HG02678 (cell line): ENCODE data around the gene PRR5.

Experiments used
- ATAC-seq: cut with Tn5 transposase; IDR thresholded peaks from one replicate; pipeline ENCODE4 v1.9.1; 2021; ENCODE audit warnings: mild to moderate bottlenecking, moderate library complexity; ENCODE audit not compliant: unreplicated experiment

PRR5 gene

GRCh38 chr22:44691796-44692661, 10.0 kb upstream of the PRR5 start:
- ATAC-seq, result no peak

DNA sequence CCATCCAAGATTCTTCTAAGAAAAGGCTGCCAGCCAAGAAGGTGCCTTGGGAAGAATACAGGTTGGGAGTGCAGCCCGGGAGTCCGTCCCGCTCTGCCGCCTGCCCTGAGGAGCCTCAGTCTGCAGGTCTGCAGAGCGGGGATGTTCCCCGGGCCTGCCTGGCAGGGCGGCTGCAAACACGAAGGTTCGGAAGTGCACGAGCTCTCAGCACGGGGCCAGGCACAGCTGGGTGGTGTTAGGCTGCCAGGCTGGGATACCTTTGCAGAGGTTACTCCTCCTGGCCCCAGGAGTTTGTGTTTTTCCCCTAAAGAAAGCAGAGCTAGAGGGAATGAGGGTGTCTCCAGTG, 9.4 kb upstream of the PRR5 start:
- no peak for ATAC-seq

DNA sequence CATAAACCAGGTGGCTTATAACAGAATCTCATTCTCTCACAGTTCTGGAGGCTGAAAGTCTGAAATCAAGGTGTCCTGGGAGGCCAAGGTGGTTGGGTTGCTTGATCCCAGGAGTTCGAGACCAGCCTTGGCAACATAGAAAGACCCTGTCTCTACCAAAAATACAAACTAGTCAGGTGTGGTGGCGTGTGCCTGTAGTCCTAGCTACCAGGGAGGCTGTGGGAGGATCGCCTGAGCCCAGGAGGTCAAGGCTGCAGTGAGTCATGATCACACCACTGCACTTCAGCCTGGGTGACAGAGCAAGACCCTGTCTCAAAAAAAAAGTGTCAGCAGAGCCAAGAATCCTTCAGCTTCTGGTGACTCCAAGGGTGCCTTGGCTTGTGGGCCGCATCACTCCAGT, 8.9 kb upstream of the PRR5 start:
- ATAC-seq, result no peak

GRCh38 chr22:44693756-44694155, 8.2 kb upstream of the PRR5 start:
- no peak for ATAC-seq

DNA sequence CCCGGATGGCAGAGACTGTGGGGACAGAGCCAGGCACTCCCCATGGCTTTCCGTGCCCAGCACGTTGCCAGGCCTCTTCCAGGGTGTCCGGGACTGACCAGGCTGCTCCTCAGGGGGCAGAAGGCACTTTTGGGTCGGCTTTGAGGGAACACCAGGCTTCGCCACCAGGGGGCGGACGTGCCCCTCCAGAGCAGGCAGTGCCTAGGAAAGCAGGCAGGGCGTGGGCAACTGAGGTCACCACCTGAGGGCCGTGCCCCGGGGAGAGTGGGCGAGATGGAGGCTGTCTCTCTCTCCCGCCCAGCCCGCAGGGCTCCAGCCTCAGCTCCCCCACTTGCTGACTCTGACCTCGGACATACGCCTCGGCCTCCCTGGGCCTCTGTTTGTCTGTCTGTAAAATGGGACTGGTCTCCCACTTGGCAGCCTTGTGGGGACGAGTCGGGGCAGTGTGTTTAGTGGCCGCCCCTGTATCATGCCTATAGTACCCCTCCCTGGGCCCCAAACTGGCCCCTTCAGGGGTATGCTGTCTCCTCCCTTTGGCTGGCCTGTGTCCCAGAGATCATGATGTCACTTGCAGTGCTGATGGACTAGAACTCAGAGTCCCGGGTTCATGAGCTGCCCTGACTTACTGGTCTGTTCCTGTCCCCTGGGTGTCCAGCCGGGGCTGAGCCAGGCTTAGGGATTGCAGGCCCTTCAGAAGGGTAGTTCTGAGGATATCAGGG, 4.4 kb upstream of the PRR5 start:
- ATAC-seq, result no peak

DNA sequence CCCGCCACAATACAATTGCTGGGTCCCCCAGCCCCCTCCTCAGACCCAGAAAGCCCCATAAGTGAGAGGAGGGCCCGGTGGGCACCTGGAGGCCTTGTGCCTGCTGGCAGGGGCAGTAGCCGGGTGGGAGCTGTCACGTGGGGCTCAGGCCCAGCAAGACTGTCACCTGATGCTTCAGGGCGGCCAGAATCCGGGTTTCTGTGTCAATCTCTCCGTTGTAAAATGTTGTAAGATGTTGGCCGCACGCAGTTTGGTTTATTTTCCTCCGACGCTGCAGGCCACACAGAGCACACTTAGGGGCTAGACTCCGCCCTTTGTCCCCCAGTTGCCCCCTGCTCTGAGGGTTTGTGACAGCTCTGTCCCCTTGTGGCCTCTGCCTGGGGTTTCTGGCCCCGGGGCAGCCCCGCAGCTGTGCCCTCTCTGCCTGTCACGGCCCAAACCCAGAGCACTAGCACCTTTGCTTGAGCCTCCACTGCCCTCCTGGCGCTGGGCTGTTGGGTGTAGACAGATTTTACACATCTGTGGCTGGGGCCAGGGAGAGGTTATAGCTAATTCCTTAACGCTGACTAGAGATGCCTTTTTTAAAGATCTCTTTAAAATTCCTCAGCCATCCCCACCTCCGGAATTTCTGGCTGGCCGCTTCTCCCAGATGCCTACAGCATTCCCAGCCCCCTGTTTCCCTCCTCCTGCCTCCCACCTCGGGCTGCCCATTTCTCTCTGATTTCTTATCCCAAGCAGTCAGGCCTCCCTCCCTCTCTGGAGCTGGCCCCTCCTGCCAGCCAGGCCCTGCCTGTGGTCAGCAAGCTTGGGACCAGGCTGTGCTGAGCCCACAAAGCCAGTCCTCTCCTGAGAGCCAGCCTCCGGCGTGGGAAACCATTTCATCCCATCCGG, 3.2 kb upstream of the PRR5 start:
- ATAC-seq, result no peak

DNA sequence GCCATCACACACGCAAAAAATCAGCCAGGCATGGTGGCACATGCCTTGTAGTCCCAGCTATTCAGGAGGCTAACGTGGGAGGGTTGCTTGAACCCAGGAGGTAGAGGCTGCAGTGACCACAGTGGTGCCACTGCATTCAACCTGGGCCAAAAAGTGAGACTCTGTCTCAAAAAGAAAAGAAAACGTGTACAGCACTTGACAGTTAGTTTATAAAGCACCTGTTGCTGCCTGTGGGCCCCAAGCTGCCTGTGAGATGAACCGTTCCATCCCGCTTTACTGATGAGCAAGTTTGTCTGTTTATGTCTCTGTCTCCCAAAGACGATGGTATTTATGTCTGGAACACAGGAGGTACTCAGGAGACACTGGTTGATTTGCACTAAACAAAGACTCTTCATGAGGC, 1.5 kb upstream of the PRR5 start:
- no peak for ATAC-seq

GRCh38 chr22:44701187-44701790, 715 bp upstream of the PRR5 start:
- no peak for ATAC-seq

GRCh38 chr22:44702479-44703198, 635 bp downstream of the PRR5 start:
- peak; percentile 28 for ATAC-seq

DNA sequence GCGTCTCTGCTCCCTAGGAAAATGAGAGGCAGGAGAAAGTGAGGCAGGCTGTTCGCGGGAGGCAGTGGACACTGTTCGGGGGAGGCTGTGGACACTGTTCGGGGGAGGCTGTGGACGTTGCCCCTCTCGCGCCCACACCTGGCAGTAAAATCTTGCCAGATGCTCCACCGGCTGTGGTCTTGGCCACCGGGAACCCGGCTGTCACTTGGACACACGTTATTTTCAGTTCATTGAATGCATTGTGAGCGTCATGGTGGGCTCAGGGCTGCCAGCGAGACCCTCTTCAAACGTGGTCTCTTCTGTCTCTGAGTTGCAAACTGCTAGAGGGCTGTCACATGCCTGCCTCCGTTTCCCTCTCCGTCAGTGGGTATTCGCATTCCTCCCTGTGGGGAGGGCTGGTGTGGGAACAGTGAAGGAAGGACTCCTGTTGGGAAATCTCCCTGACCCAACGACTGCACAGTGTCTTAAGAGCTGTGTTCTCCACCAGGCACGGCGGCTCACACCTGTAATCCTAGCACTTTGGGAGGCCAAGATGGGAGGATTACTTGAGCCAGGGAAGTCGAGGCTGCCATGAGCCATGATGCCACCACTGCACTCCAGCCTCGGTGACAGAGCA, 1.4 kb downstream of the PRR5 start:
- ATAC-seq, result no peak

DNA sequence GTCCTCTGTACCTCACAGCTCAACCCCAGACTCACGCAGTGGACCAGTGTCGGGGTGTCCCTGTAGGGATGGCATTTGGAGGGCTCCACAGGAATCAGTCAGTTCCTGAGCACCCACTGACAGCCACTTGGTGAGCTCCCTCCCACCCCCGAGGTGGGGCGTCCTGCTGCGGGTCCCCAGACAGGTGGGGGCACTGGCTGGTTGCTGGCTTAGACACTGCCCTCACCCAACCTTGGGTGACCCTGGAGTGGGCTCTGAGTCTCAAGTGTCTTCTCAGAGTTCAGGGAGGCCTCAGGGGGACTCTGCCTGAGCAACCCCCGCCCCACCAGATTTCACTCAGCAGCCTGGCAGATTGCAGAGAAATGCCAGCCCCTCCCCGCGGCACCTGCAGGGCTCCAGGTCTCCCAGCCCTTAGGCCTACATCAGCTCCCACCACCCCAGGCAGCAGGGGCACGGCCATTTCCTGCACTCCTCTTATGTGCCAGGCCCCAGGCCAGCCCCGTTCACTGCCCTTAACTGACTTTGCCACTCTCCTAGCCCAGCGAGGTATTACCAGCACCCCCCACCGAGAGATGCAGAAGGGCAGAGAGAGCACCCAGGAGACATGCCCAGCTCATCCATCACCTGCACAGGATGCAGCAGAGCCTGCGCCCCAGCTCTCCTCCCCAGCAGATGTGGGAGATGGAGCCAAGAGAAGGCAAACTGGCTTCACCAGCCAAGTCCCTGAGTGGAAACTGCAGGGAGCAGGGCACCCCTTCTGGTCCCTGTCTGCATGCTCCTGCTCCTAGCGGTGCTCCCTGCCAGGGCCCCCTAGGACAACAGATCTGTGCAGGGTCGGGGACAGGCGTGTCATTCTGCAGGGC, 2.4 kb downstream of the PRR5 start:
- ATAC-seq, result no peak

- ATAC-seq, result no peak
Observed at GRCh38 chr22:44705022-44705297, 3.0 kb downstream of the PRR5 start.

GRCh38 chr22:44706488-44706887, 4.5 kb downstream of the PRR5 start:
- ATAC-seq, result no peak

DNA sequence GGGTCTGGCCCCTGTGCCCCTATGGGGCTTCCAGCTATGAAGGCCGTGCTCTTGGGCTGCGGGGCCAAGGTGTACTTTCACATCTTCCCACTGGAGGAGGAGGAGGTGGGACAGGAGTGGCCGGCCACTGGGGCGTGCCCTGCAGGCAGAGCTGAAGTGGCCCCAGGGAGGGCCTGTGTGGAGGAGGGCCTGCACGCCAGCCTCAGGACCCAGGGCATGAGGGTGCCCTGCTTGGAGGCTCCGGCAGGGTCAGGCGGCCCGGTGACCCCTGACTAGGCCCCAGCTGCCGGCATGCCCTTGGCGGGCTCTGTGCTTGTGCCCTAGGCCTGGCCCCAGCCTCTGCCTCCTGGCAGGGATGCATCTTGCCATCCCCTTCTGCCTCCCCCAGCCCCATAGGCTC, 5.2 kb downstream of the PRR5 start:
- ATAC-seq, result no peak

DNA sequence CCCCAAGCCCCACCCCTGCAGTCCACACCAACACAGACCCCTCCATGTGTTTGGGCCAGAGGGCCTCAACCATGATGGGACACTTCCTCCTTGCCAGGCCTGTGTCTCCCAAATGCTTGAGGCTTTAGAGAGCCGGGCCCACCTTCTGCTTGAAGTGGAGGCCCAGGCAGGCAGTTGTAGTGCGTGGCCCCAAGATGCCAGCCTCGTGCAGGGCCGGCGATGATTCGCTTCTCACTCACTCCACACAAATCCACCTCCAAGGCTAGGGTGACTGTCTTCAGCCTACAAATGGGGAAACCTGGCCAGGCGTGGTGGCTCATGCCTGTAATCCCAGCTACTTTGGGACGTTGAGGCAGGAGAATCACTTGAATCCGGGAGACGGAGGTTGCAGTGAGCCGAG, 5.7 kb downstream of the PRR5 start:
- ATAC-seq, result no peak

DNA sequence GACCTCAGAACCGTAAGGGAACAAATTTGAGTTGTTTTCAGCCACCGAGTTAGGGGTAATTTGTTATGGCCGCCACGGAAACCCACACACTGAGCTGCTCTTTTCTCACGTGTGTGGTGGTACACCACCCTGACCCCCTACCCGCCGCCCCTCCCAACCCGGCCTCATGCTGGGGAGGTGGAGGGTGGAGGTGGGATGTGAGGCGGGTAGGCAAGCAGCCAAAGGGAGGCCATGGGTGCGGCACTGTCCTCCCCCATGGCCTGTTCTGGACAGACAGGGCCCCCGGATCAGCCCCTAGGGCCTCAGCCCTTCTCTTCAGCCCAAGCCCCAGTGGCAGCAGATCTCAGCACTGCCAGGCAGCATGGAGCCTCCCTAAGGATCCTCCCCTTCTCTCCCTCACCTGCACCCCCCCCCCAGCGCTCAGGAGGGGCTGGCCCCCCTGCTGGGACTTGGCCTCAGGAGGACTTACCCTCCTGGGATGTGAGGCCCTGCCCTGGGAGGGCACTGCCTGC, 7.9 kb downstream of the PRR5 start:
- no peak for ATAC-seq

DNA sequence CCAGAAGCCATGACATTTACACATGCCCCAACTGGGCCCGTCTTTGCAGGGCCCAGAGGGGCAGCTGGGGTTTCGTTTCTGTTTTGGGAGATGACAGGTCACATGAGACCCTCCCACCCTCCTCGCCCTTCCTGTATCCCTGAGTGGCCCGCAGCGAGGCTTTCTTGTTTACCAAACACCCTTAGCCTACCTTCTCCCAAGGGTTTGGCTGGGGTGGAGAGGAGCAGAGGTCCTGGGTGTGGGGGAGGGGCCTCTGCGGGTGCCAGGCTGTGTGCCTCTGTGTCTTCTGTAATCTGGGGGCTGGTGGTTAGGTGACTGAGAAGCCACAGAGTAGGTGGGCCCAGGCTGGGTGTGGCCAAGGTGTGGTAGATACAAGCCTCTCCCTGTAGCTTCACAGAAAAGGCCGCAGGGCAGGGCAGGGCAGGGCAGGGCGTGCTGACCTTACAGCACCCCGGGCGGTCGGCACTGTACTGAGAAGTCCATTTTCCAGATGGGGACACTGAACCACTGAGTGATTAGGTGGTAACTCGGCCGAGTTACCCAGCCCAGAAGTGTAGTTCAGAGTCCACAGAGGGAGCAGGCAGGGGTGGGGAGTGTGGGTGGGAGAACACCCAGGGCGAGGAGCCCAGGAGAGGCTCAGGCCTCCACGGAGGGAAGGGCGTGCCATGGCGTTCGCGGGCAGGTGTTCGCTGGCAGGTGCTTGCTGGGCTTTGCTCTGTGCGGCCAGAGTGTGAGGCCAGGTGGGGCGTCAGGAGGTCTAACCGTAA, 8.7 kb downstream of the PRR5 start:
- ATAC-seq, result no peak

- ATAC-seq, result no peak
Observed at GRCh38 chr22:44711241-44711560, 9.2 kb downstream of the PRR5 start.
